K562 (cell line): ENCODE measurements around the gene ZSCAN29. TPM values are rescaled to one million over a fixed set of nuclear protein-coding genes. Genes with fewer than 3 reads are reported as not detected.

Experiments used
- ASH1L ChIP-seq: fragments of 450-650 bp; IDR thresholded peaks from 2 replicates; pipeline ENCODE4 v1.6.1; 2018; ENCODE audit warnings: borderline replicate concordance, mild to moderate bottlenecking, low read depth; ENCODE audit not compliant: partially characterized antibody
- GTF3C2 ChIP-seq: IDR thresholded peaks from 3 replicates; pipeline ENCODE4 v1.6.1; 2011; ENCODE audit warnings: borderline replicate concordance, mild to moderate bottlenecking, moderate library complexity; ENCODE audit not compliant: insufficient read length; ENCODE audit errors: extremely low read depth
- PURB ChIP-seq: sonication (generic); formaldehyde crosslinking; IDR thresholded peaks from 2 replicates; pipeline ENCODE4 v1.9.0; 2021; ENCODE audit warnings: low read depth, mild to moderate bottlenecking, missing genetic modification reagents
- TFAP4 ChIP-seq: sonication (generic); formaldehyde crosslinking; IDR thresholded peaks from 2 replicates; pipeline ENCODE4 v1.8.0; 2022; ENCODE audit warnings: missing genetic modification reagents, mild to moderate bottlenecking, moderate library complexity, borderline replicate concordance
- polyA plus RNA-seq, 8 experiments: library from polyadenylated mRNA; depleted of rRNA in 4 of 8; stranded (reverse) in 5 of 8; unstranded in 3 of 8; fragments of >200 nt; fragmentation: Nextera tagmentation in 2 of 8; fragmentation: Illumina TruSeq in 1 of 8; extraction: Ambion mirVana in 2 of 8; extraction: Trizol in 1 of 8; gene quantifications; 2 replicates each; pipeline versions ENCODE4 v1.2.1 to v1.2.3, GENCODE V29; 2011 to 2014; ENCODE audit warnings: inconsistent platforms in 1 of 8, missing spikeins in 1 of 8
- total RNA-seq, 7 experiments: library from RNA; depleted of rRNA in 6 of 7; stranded (reverse); fragments of >200 nt in 6 of 7; fragmentation: Illumina TruSeq in 2 of 7; extraction: Trizol in 2 of 7; gene quantifications; 2 replicates each; pipeline versions ENCODE4 v1.2.1 to v1.2.3, GENCODE V29; 2011 to 2021; ENCODE audit warnings: low replicate concordance in 1 of 7
- TF ChIP-seq, protein P1 (sequence below): fragments of 450-650 bp; IDR thresholded peaks from 2 replicates; pipeline ENCODE4 v1.6.1; 2016; ENCODE audit warnings: mild to moderate bottlenecking, moderate library complexity
- TF ChIP-seq, protein P2 (sequence below): fragments of 250-450 bp; sonication (Bioruptor Pico); IDR thresholded peaks from 2 replicates; pipeline ENCODE4 v1.5.1; 2021; ENCODE audit warnings: mild to moderate bottlenecking
- TF ChIP-seq, protein P3 (sequence below): fragments of 200-400 bp; formaldehyde crosslinking; IDR thresholded peaks from 2 replicates; pipeline ENCODE4 v1.6.1; 2017; ENCODE audit warnings: mild to moderate bottlenecking, low read depth, low read length, moderate library complexity

Gene ZSCAN29
- total and polyA plus RNA-seq, 9 of the 15 experiments (the other 6 are each of a cell fraction or from before 2014, with no cell fraction given), result 2.5 to 28.6 (median 19.7) TPM

DNA sequence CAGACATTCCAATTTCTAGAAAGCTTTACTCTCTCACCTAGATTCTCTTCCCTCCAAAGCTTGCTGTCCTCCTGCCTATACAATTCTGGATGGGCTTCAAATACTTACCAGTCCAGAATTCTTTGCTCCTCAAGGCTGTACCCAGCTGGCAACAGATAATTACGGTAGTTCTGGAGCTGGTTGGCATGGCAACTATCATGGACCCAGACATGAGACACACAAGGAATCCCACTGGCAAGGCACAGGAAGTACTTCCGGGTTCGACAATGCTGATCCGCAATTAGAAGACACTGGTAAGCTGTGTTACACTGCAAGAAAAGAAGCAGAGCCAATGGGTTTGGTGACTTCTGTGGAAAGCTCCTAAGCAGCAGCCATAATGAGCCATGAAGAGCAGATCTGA, 37.9 kb upstream of the ZSCAN29 start (continued):
- TF ChIP-seq, protein P1, sequence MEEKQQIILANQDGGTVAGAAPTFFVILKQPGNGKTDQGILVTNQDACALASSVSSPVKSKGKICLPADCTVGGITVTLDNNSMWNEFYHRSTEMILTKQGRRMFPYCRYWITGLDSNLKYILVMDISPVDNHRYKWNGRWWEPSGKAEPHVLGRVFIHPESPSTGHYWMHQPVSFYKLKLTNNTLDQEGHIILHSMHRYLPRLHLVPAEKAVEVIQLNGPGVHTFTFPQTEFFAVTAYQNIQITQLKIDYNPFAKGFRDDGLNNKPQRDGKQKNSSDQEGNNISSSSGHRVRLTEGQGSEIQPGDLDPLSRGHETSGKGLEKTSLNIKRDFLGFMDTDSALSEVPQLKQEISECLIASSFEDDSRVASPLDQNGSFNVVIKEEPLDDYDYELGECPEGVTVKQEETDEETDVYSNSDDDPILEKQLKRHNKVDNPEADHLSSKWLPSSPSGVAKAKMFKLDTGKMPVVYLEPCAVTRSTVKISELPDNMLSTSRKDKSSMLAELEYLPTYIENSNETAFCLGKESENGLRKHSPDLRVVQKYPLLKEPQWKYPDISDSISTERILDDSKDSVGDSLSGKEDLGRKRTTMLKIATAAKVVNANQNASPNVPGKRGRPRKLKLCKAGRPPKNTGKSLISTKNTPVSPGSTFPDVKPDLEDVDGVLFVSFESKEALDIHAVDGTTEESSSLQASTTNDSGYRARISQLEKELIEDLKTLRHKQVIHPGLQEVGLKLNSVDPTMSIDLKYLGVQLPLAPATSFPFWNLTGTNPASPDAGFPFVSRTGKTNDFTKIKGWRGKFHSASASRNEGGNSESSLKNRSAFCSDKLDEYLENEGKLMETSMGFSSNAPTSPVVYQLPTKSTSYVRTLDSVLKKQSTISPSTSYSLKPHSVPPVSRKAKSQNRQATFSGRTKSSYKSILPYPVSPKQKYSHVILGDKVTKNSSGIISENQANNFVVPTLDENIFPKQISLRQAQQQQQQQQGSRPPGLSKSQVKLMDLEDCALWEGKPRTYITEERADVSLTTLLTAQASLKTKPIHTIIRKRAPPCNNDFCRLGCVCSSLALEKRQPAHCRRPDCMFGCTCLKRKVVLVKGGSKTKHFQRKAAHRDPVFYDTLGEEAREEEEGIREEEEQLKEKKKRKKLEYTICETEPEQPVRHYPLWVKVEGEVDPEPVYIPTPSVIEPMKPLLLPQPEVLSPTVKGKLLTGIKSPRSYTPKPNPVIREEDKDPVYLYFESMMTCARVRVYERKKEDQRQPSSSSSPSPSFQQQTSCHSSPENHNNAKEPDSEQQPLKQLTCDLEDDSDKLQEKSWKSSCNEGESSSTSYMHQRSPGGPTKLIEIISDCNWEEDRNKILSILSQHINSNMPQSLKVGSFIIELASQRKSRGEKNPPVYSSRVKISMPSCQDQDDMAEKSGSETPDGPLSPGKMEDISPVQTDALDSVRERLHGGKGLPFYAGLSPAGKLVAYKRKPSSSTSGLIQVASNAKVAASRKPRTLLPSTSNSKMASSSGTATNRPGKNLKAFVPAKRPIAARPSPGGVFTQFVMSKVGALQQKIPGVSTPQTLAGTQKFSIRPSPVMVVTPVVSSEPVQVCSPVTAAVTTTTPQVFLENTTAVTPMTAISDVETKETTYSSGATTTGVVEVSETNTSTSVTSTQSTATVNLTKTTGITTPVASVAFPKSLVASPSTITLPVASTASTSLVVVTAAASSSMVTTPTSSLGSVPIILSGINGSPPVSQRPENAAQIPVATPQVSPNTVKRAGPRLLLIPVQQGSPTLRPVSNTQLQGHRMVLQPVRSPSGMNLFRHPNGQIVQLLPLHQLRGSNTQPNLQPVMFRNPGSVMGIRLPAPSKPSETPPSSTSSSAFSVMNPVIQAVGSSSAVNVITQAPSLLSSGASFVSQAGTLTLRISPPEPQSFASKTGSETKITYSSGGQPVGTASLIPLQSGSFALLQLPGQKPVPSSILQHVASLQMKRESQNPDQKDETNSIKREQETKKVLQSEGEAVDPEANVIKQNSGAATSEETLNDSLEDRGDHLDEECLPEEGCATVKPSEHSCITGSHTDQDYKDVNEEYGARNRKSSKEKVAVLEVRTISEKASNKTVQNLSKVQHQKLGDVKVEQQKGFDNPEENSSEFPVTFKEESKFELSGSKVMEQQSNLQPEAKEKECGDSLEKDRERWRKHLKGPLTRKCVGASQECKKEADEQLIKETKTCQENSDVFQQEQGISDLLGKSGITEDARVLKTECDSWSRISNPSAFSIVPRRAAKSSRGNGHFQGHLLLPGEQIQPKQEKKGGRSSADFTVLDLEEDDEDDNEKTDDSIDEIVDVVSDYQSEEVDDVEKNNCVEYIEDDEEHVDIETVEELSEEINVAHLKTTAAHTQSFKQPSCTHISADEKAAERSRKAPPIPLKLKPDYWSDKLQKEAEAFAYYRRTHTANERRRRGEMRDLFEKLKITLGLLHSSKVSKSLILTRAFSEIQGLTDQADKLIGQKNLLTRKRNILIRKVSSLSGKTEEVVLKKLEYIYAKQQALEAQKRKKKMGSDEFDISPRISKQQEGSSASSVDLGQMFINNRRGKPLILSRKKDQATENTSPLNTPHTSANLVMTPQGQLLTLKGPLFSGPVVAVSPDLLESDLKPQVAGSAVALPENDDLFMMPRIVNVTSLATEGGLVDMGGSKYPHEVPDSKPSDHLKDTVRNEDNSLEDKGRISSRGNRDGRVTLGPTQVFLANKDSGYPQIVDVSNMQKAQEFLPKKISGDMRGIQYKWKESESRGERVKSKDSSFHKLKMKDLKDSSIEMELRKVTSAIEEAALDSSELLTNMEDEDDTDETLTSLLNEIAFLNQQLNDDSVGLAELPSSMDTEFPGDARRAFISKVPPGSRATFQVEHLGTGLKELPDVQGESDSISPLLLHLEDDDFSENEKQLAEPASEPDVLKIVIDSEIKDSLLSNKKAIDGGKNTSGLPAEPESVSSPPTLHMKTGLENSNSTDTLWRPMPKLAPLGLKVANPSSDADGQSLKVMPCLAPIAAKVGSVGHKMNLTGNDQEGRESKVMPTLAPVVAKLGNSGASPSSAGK, result no peak
- TF ChIP-seq TFAP4 (CRISPR knock-in tag), result peak; percentile 28; the same call in 1 of the 2 replicates
- TF ChIP-seq, protein P2, sequence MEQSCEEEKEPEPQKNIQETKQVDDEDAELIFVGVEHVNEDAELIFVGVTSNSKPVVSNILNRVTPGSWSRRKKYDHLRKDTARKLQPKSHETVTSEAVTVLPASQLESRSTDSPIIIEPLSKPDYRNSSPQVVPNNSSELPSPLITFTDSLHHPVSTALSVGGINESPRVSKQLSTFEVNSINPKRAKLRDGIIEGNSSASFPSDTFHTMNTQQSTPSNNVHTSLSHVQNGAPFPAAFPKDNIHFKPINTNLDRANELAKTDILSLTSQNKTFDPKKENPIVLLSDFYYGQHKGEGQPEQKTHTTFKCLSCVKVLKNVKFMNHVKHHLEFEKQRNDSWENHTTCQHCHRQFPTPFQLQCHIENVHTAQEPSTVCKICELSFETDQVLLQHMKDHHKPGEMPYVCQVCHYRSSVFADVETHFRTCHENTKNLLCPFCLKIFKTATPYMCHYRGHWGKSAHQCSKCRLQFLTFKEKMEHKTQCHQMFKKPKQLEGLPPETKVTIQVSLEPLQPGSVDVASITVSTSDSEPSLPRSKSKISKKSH (CRISPR knock-in tag), result no peak
- TF ChIP-seq GTF3C2, result no peak
- TF ChIP-seq ASH1L, result no peak
- TF ChIP-seq, protein P3, sequence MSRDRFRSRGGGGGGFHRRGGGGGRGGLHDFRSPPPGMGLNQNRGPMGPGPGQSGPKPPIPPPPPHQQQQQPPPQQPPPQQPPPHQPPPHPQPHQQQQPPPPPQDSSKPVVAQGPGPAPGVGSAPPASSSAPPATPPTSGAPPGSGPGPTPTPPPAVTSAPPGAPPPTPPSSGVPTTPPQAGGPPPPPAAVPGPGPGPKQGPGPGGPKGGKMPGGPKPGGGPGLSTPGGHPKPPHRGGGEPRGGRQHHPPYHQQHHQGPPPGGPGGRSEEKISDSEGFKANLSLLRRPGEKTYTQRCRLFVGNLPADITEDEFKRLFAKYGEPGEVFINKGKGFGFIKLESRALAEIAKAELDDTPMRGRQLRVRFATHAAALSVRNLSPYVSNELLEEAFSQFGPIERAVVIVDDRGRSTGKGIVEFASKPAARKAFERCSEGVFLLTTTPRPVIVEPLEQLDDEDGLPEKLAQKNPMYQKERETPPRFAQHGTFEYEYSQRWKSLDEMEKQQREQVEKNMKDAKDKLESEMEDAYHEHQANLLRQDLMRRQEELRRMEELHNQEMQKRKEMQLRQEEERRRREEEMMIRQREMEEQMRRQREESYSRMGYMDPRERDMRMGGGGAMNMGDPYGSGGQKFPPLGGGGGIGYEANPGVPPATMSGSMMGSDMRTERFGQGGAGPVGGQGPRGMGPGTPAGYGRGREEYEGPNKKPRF, result no peak
- no peak for TF ChIP-seq PURB (CRISPR knock-in tag)
